NCI-H2196 treated with DMSO at 0.1 percent for 48 hours (cell line): ENCODE measurements around the gene KRT77.
"Not testable (repeated sequence)": the region's sequence is repeated elsewhere in the genome, so short reads cannot be mapped to it uniquely, and the experiment has no call there.

Experiments
- DNase-seq: peaks from one replicate; lab custom pipeline; 2025; ENCODE audit not compliant: unreplicated experiment; lab: John Stamatoyannopoulos, UW

The KRT77 gene

GRCh38 chr12:52724384-52724783 is 21.1 kb upstream of the KRT77 start:
- DNase-seq = no peak

GRCh38 chr12:52722680-52723079 is 19.4 kb upstream of the KRT77 start:
- DNase-seq = no peak

- no peak for DNase-seq
Measured at GRCh38 chr12:52721838-52722470, 18.6 kb upstream of the KRT77 start.

DNA sequence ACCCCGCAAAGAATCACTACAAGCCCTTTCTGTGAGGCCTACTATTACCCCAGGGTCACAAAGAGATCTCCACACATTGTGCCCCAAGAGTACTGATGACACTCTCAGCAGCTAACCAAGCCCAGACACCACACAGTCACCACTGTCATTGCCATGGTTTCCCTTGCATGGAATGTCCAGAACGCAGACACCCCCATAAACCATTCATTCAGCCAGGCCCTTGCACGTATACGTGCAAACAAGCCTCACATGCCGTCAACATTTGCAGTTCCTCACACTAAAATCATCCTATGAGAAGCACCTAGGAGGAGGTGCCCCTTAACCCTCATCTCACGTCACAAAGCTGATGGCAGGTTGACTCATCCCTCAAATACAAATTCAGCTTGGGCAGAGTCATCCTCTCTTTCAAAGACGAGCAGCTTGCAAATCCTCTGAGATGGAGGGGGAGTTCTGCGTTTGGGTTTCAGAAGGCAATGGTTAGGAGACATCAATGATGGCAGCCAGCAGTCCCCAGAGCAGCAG is 17.1 kb upstream of the KRT77 start:
- DNase-seq = no peak

DNA sequence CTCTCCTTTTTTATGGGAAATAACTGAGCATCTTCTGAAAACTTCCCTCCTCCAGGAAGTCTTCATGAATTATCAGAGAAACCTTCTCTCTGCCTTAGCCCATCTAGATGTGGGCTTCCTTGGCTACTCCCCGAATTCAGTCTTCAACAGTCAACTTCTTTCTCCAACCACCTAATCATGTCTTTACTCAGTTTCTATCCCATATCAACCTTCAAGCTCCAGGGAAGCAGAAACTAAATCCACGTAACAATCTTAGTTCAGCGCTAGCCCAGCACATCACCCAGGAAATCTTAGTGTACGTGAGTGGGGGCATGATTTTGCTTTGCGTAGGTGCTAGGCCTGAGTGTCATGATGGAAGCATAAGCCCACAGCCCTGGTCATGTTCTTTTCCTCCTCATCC is 12.7 kb upstream of the KRT77 start:
- no peak for DNase-seq

DNA sequence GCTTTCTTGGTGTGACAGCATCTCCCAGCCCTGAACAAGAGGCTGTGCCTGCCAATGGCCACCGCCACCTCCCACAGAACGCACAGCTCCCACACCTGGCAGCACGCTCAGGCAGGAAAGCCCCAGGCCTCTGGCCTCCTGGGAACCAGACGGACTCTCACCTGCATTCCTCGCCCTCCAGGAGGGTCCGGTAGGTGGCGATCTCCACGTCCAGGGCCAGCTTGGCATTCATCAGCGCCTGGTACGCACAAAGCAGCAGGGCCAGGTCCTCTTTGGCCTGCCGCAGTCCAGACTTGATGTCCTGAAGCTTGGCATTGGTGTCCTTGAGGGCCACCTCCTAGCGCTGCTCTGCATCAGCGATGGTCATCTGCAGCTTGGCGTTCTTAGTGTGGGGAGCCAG is 12.1 kb upstream of the KRT77 start:
- no peak for DNase-seq

DNA sequence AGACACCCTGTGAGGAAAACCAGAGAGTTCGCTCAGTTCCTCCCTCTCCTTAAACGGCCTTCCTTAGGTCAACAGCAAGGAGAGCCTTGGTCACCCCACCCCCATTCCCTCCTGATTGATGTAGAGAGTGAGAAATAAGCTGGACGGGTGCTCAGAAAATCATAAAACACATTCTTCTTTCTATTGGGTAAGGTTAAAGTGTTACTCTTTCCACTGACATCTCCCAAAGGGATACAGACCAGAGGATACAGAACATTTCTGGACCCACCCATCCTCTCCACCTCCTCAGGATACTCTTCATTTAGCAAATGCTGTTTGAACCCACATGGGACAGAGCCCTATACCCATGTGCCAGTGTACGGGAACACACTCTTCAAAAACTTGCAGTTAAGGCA is 11.6 kb upstream of the KRT77 start:
- no peak for DNase-seq

- DNase-seq = no peak
Measured at GRCh38 chr12:52713960-52714886, 10.9 kb upstream of the KRT77 start.

GRCh38 chr12:52712122-52712521 is 8.8 kb upstream of the KRT77 start:
- not testable (repeated sequence) for DNase-seq

- DNase-seq = no peak
Measured at GRCh38 chr12:52710730-52711129, 7.4 kb upstream of the KRT77 start.

- no peak for DNase-seq
Measured at GRCh38 chr12:52708010-52708409, 4.7 kb upstream of the KRT77 start.

DNA sequence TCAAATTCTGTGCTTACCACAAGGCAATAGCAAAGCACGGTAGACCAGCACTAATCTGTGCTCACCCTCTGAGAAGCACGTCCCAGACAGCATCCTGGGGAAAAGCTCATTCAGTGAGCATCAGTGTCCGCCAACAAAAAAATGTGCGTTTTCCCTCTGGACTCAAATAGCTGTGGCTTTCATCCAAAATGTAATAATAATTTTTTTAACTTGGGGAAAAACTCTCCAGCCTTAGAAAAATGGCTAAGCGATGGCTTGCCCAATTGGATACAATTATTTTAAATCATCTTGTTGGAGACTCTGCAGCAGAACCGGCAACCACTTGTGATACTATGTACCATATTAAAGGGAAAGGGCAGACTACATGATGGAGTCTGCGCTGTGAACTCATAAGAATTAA is 1.1 kb upstream of the KRT77 start:
- no peak for DNase-seq

- no peak for DNase-seq
Measured at GRCh38 chr12:52703878-52704277, 554 bp upstream of the KRT77 start.

DNA sequence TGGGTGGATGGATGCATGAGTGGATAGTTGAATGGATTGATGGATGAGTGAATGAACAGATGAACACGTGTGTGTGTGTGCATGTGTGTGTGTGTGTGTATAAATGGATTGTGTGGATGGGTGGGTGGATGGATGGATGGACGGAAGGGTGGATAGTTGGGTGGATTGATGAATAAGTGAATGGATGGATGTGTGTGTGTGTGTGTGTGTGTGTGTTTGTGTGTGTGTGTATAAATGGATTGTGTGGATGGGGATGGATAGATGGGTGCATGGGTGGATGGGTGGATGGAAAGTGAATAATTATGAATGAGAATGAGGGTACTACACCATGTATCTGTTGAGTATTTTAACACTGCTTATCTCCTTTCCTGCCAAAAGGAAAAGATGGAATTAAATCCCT is 986 bp downstream of the KRT77 start:
- no peak for DNase-seq

- DNase-seq = no peak
Measured at GRCh38 chr12:52701281-52701680, 2.0 kb downstream of the KRT77 start.

GRCh38 chr12:52699960-52700359 is 3.4 kb downstream of the KRT77 start:
- no peak for DNase-seq

DNA sequence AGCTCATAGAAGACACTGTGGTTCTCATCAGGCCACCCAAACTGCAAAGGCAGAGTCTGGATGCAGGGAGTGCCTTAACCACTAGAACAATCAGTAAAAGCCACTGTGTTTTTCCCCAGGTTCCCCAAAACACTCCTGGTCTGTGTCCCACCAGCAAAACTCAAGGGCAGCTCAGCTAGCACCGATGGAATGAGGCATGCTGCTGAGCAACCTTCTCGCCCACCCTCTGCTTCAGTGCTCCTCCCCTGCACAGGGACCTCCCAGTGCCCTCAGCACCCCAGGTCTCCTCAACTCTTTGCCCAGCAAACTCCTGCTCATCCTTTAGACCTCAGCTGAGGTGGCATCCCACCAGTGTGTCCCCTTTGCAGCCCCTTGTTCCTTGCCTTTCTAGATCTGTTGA is 4.0 kb downstream of the KRT77 start:
- DNase-seq = no peak

- DNase-seq = no peak
Measured at GRCh38 chr12:52698651-52699340, 4.5 kb downstream of the KRT77 start.

DNA sequence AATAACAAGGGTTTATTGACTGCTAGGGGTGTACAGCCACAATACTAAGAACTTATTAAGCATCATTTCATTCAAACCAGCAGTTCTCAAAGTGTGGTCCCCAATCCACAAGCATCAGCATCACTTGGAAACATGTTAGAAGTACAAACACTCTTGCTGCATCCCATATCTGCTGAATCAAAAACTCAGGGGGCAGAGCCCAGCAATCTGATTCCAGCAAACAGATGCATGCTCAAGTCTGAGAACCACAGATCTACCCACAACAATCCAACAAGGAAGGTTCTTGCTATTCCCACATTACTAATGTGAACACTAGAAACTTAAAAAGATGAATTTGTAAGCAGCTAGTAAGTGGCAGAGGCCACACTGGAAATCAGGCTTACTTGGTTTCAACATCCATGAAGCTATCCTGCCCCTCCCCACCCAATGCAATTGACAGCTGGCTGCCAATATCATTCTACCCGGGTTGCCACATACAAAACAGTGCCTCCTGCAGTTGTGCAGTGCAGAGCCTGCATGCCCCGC is 6.2 kb downstream of the KRT77 start:
- DNase-seq = no peak

- no peak for DNase-seq
Measured at GRCh38 chr12:52696588-52696987, 6.7 kb downstream of the KRT77 start.

GRCh38 chr12:52695039-52695438 is 8.3 kb downstream of the KRT77 start:
- no peak for DNase-seq
